ENCODE data around the gene NPR1.
"Not testable (repeated sequence)": the region's sequence is repeated elsewhere in the genome, so short reads cannot be mapped to it uniquely, and the experiment has no call there.

The NPR1 gene

DNA sequence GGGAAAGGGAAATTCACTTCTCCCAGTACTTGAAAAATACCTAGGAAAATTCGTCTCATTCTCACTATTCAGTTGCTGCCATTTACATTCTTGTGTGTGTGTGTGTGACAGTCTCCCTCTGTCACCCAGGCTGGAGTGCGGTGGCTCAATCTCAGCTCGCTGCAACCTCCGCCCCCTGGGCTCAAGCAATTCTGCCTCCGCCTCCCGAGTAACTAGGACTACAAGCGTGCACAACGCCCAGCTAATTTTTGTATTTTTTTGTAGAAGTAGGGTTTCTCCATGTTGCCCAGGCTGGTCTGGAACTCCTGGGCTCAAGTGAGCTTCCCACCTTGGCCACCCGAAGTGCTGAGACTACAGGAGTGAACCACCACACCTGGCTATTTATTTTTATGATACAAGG lies 18.8 kb upstream of the NPR1 start:
- Histone ChIP-seq H3K36me3 (ENCODE audit: control insufficient read depth, insufficient read depth, low read length) (peaks cover 18% of the 10 kb centered on the region), H3K4me3 (replicated peaks; ENCODE audit: low read depth, low read length) (peak overlapping the region; percentile 85), H3K27me3 (replicated peaks; ENCODE audit: control insufficient read depth, insufficient read depth, low read length) (no peaks in the 10 kb centered on the region)
- TF ChIP-seq, protein P1, sequence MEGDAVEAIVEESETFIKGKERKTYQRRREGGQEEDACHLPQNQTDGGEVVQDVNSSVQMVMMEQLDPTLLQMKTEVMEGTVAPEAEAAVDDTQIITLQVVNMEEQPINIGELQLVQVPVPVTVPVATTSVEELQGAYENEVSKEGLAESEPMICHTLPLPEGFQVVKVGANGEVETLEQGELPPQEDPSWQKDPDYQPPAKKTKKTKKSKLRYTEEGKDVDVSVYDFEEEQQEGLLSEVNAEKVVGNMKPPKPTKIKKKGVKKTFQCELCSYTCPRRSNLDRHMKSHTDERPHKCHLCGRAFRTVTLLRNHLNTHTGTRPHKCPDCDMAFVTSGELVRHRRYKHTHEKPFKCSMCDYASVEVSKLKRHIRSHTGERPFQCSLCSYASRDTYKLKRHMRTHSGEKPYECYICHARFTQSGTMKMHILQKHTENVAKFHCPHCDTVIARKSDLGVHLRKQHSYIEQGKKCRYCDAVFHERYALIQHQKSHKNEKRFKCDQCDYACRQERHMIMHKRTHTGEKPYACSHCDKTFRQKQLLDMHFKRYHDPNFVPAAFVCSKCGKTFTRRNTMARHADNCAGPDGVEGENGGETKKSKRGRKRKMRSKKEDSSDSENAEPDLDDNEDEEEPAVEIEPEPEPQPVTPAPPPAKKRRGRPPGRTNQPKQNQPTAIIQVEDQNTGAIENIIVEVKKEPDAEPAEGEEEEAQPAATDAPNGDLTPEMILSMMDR (IDR thresholded peaks at IDR 0.05; ENCODE audit: insufficient read depth, low read length, poor library complexity, severe bottlenecking) = no peak
- DNase-seq (ENCODE audit: extremely low read depth, insufficient read length) = no peak

DNA sequence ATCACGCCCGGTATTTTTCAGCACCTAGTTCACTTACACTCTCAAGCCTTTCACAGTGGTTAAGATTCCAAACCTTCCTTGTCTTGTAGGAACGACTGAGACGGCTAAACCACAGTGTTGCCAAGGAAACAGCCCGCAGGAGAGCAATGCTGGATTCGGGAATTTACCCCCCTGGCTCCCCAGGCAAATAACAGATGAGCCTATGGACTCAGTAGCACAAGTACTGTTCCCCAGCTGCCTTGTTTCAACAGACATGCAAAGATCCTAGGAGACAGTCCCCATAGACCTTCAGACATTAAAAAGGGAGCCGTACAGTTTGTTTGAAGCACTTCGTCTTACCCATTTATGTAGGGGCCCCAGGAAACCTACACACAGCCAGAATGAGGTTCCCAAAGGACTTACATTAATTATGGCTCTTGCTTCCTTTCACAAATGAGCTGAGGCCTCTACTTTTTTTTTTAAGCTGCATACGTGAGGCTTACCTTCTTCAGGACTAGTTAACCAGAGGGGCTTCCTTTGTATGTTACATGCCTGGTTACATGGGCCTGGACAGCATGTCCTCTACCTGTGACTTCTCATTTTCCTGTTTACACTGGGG lies 17.3 kb upstream of the NPR1 start:
- Histone ChIP-seq H3K27me3 (replicated peaks; ENCODE audit: control insufficient read depth, insufficient read depth, low read length) (no peaks in the 10 kb centered on the region), H3K4me3 (replicated peaks; ENCODE audit: low read depth, low read length) (no peak overlapping the region), H3K36me3 (ENCODE audit: control insufficient read depth, insufficient read depth, low read length) (peaks cover 24% of the 10 kb centered on the region)
- no peak for DNase-seq (ENCODE audit: extremely low read depth, insufficient read length)
- TF ChIP-seq, protein P1 (IDR thresholded peaks at IDR 0.05; ENCODE audit: insufficient read depth, low read length, poor library complexity, severe bottlenecking) = no peak

GRCh38 chr1:153662269-153662668 lies 16.2 kb upstream of the NPR1 start:
- Histone ChIP-seq H3K27me3 (replicated peaks; ENCODE audit: control insufficient read depth, insufficient read depth, low read length) (no peaks in the 10 kb centered on the region), H3K4me3 (replicated peaks; ENCODE audit: low read depth, low read length) (no peak overlapping the region), H3K36me3 (ENCODE audit: control insufficient read depth, insufficient read depth, low read length) (peaks cover 28% of the 10 kb centered on the region)
- TF ChIP-seq, protein P1 (IDR thresholded peaks at IDR 0.05; ENCODE audit: insufficient read depth, low read length, poor library complexity, severe bottlenecking) = no peak
- no peak for DNase-seq (ENCODE audit: extremely low read depth, insufficient read length)

GRCh38 chr1:153663211-153663610 lies 15.3 kb upstream of the NPR1 start:
- Histone ChIP-seq H3K36me3 (ENCODE audit: control insufficient read depth, insufficient read depth, low read length) (peaks cover 31% of the 10 kb centered on the region), H3K4me3 (replicated peaks; ENCODE audit: low read depth, low read length) (no peak overlapping the region), H3K27me3 (replicated peaks; ENCODE audit: control insufficient read depth, insufficient read depth, low read length) (no peaks in the 10 kb centered on the region)
- no peak for DNase-seq (ENCODE audit: extremely low read depth, insufficient read length)
- TF ChIP-seq, protein P1 (IDR thresholded peaks at IDR 0.05; ENCODE audit: insufficient read depth, low read length, poor library complexity, severe bottlenecking) = no peak

- DNase-seq (ENCODE audit: extremely low read depth, insufficient read length) = no peak
- Histone ChIP-seq H3K27me3 (replicated peaks; ENCODE audit: control insufficient read depth, insufficient read depth, low read length) (no peaks in the 10 kb centered on the region), H3K4me3 (replicated peaks; ENCODE audit: low read depth, low read length) (no peak overlapping the region), H3K36me3 (ENCODE audit: control insufficient read depth, insufficient read depth, low read length) (peaks cover 23% of the 10 kb centered on the region)
- TF ChIP-seq, protein P1 (IDR thresholded peaks at IDR 0.05; ENCODE audit: insufficient read depth, low read length, poor library complexity, severe bottlenecking) = no peak
Measured at GRCh38 chr1:153667439-153667838, 11.0 kb upstream of the NPR1 start.

DNA sequence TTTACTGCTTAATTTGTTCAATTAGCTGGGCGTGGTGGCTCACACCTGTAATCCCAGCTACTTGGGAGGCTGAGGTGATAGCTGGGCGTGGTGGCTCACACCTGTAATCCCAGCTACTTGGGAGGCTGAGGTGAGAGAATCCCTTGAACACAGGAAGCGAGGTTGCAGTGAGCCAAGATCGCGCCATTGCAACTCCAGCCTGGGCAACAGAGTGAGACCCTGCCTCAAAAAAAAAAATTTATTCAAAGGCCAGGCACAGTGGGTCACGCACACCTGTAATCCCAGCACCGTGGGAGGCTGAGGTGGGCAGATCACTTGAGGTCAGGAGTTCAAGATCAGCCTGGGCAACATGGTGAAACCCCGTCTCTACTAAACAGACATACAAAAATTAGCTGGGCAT lies 9.8 kb upstream of the NPR1 start:
- DNase-seq (ENCODE audit: extremely low read depth, insufficient read length); H3K27me3 ChIP-seq (replicated peaks; ENCODE audit: control insufficient read depth, insufficient read depth, low read length); H3K4me3 ChIP-seq (replicated peaks; ENCODE audit: low read depth, low read length): not testable (repeated sequence)
- H3K36me3 ChIP-seq (ENCODE audit: control insufficient read depth, insufficient read depth, low read length) = peaks cover 17% of the 10 kb centered on the region

Measured in GM06990 (cell line).